Brain microvascular endothelial cell (primary cell): Measurements from ENCODE around the gene ST7.

Source experiments
- DNase-seq: peaks from one replicate; pipeline ENCODE4 v3.0.0-alpha.2; 2020
- H3K27ac ChIP-seq: fragments of 250-450 bp; sonication (Bioruptor Pico); 2 replicates; pipeline ENCODE4 v1.5.1; 2020; ENCODE audit warnings: mild to moderate bottlenecking, moderate library complexity
- H3K27me3 ChIP-seq: fragments of 250-450 bp; sonication (Bioruptor Pico); replicated peaks from 2 replicates; pipeline ENCODE4 v1.5.1; 2020; ENCODE audit warnings: mild to moderate bottlenecking
- H3K36me3 ChIP-seq: fragments of 250-450 bp; sonication (Bioruptor Pico); replicated peaks from 2 replicates; pipeline ENCODE4 v1.5.1; 2020; ENCODE audit warnings: mild to moderate bottlenecking
- H3K4me3 ChIP-seq: 2 replicates; pipeline ENCODE4 v1.5.1; 2011; ENCODE audit warnings: low read depth, mild to moderate bottlenecking, control low read depth, low read length, moderate library complexity
- in situ Hi-C: cut with HindIII; loops from 2 replicates; pipeline ENCODE4 v1.10.0; 2017; ENCODE audit warnings: low sequenced_read_pairs, low pct_ligation_motif_present
- TF ChIP-seq, protein P1 (sequence below): IDR thresholded peaks from 2 replicates; pipeline ENCODE4 v1.5.1; 2011; ENCODE audit warnings: low read depth, mild to moderate bottlenecking, moderate library complexity, low read length, control low read depth, inconsistent platforms; ENCODE audit errors: missing control alignments

Gene ST7

DNA sequence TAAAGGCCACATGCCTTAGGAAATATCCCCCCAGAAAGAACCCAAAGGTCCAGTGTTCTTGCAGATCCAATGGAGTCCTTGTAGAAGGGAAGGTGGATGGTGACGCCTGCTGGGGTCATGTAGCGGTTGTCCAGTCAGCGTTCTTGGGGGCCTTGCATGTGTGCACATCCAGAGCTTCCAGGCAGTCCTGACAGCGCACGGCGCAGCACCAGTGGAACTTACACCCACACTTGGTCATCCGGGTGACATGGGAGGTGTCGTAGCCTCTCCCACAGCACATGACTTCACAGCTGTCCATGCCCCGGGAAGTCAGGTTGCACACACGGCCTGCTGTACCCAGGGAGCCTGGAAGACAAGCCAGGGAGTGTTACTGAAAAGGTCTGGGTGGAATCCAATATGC lies 324.7 kb downstream of the ST7 start:
- TF ChIP-seq, protein P1, sequence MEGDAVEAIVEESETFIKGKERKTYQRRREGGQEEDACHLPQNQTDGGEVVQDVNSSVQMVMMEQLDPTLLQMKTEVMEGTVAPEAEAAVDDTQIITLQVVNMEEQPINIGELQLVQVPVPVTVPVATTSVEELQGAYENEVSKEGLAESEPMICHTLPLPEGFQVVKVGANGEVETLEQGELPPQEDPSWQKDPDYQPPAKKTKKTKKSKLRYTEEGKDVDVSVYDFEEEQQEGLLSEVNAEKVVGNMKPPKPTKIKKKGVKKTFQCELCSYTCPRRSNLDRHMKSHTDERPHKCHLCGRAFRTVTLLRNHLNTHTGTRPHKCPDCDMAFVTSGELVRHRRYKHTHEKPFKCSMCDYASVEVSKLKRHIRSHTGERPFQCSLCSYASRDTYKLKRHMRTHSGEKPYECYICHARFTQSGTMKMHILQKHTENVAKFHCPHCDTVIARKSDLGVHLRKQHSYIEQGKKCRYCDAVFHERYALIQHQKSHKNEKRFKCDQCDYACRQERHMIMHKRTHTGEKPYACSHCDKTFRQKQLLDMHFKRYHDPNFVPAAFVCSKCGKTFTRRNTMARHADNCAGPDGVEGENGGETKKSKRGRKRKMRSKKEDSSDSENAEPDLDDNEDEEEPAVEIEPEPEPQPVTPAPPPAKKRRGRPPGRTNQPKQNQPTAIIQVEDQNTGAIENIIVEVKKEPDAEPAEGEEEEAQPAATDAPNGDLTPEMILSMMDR: no peak
- DNase-seq: no peak
- in situ Hi-C loops: no loop called here
- Histone ChIP-seq H3K36me3 (no peaks in the 10 kb centered on the region), H3K4me3 (no peak overlapping the region), H3K27ac (no peak overlapping the region), H3K27me3 (no peaks in the 10 kb centered on the region)

DNA sequence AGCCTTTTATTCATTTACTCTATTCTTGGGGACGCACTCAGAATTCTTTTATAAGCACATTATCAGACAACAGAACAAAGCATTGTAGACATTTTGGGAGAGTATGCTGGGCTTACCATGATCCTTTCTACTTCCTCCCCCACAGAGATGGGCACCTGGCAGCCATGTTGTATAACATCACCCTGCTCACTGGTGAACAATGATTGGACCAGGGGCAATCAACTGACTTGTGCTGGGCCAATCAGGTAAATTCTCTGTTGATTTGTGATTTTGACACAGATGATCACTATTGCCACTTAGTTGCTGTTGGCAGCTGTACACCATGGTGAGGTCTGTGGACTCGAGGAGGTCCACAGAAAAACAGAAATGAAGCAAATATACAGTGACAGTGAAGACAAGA lies 325.9 kb downstream of the ST7 start:
- no peak overlapping the region for H3K27ac ChIP-seq
- TF ChIP-seq, protein P1: no peak
- in situ Hi-C loops: no loop called here
- DNase-seq: no peak
- H3K36me3 ChIP-seq: no peaks in the 10 kb centered on the region
- no peak overlapping the region for H3K4me3 ChIP-seq
- no peaks in the 10 kb centered on the region for H3K27me3 ChIP-seq
